Skeletal muscle satellite cell (primary cell): ENCODE results near the gene FXYD5.

Source experiments
- H3K27me3 ChIP-seq: 2 replicates; pipeline ENCODE4 v1.7.0; 2013; ENCODE audit warnings: low read length; ENCODE audit not compliant: control insufficient read depth, insufficient read depth
- H3K36me3 ChIP-seq: 2 replicates; pipeline ENCODE4 v1.7.0; 2013; ENCODE audit warnings: mild to moderate bottlenecking, control low read depth, low read length; ENCODE audit not compliant: insufficient read depth
- H3K4me1 ChIP-seq: 2 replicates; pipeline ENCODE4 v1.7.0; 2013; ENCODE audit warnings: low read length; ENCODE audit not compliant: control insufficient read depth, insufficient read depth
- H3K4me2 ChIP-seq: 2 replicates; pipeline ENCODE4 v1.7.0; 2013; ENCODE audit warnings: mild to moderate bottlenecking, low read length
- H3K4me3 ChIP-seq: 2 replicates; pipeline ENCODE4 v1.7.0; 2013; ENCODE audit warnings: low read length
- H3K9ac ChIP-seq: 2 replicates; pipeline ENCODE4 v1.7.0; 2013; ENCODE audit warnings: mild to moderate bottlenecking, low read depth, low read length, moderate library complexity
- H3K9me3 ChIP-seq: replicated peaks from 2 replicates; pipeline ENCODE4 v1.7.0; 2013; ENCODE audit warnings: mild to moderate bottlenecking, control low read depth, low read length

FXYD5 gene

GRCh38 chr19:35202722-35203688, 48.5 kb downstream of the FXYD5 start:
- H3K4me2 ChIP-seq: no peak overlapping the region
- no peak overlapping the region for H3K4me3 ChIP-seq

GRCh38 chr19:35204799-35205732, 50.5 kb downstream of the FXYD5 start:
- H3K36me3 ChIP-seq: no peaks in the 10 kb centered on the region
- H3K4me1 ChIP-seq: no peaks in the 10 kb centered on the region
- peaks cover 17% of the 10 kb centered on the region for H3K27me3 ChIP-seq
- no peak overlapping the region for H3K4me3 ChIP-seq
- no peaks in the 10 kb centered on the region for H3K9me3 ChIP-seq
- H3K4me2 ChIP-seq: no peak overlapping the region
- H3K9ac ChIP-seq: no peak overlapping the region

More at GRCh38 chr19:35202722-35203688, 48.5 kb downstream of the FXYD5 start:
- Histone ChIP-seq H3K27me3 (peaks cover 28% of the 10 kb centered on the region), H3K9ac (no peak overlapping the region), H3K4me1 (no peaks in the 10 kb centered on the region), H3K9me3 (no peaks in the 10 kb centered on the region), H3K36me3 (no peaks in the 10 kb centered on the region)

GRCh38 chr19:35205733-35206323, 51.3 kb downstream of the FXYD5 start:
- Histone ChIP-seq H3K9me3 (no peaks in the 10 kb centered on the region), H3K4me3 (no peak overlapping the region), H3K27me3 (peaks cover 14% of the 10 kb centered on the region), H3K9ac (no peak overlapping the region), H3K4me2 (no peak overlapping the region), H3K36me3 (no peaks in the 10 kb centered on the region), H3K4me1 (no peaks in the 10 kb centered on the region)

GRCh38 chr19:35206379-35206778, 51.8 kb downstream of the FXYD5 start:
- no peak overlapping the region for H3K9ac ChIP-seq
- H3K4me3 ChIP-seq: no peak overlapping the region
- H3K4me2 ChIP-seq: no peak overlapping the region
- no peaks in the 10 kb centered on the region for H3K4me1 ChIP-seq
- no peaks in the 10 kb centered on the region for H3K9me3 ChIP-seq
- peaks cover 9% of the 10 kb centered on the region for H3K27me3 ChIP-seq
- no peaks in the 10 kb centered on the region for H3K36me3 ChIP-seq

- H3K9me3 ChIP-seq: no peaks in the 10 kb centered on the region
- no peak overlapping the region for H3K4me2 ChIP-seq
- H3K27me3 ChIP-seq: peaks cover 9% of the 10 kb centered on the region
- H3K4me1 ChIP-seq: no peaks in the 10 kb centered on the region
- no peak overlapping the region for H3K9ac ChIP-seq
- H3K4me3 ChIP-seq: no peak overlapping the region
- H3K36me3 ChIP-seq: no peaks in the 10 kb centered on the region
Measured at GRCh38 chr19:35206855-35207254, 52.3 kb downstream of the FXYD5 start.

GRCh38 chr19:35207391-35207871, 52.9 kb downstream of the FXYD5 start:
- no peaks in the 10 kb centered on the region for H3K9me3 ChIP-seq
- no peaks in the 10 kb centered on the region for H3K36me3 ChIP-seq
- no peak overlapping the region for H3K9ac ChIP-seq
- no peaks in the 10 kb centered on the region for H3K4me1 ChIP-seq
- no peak overlapping the region for H3K4me3 ChIP-seq
- peaks cover 9% of the 10 kb centered on the region for H3K27me3 ChIP-seq
- no peak overlapping the region for H3K4me2 ChIP-seq

- H3K27me3 ChIP-seq: peaks cover 9% of the 10 kb centered on the region
- H3K4me2 ChIP-seq: no peak overlapping the region
- H3K9me3 ChIP-seq: no peaks in the 10 kb centered on the region
- no peak overlapping the region for H3K4me3 ChIP-seq
- H3K4me1 ChIP-seq: no peaks in the 10 kb centered on the region
- no peaks in the 10 kb centered on the region for H3K36me3 ChIP-seq
- H3K9ac ChIP-seq: no peak overlapping the region
Measured at GRCh38 chr19:35208121-35208520, 53.6 kb downstream of the FXYD5 start.

GRCh38 chr19:35209646-35210045, 55.1 kb downstream of the FXYD5 start:
- Histone ChIP-seq H3K9ac (no peak overlapping the region), H3K36me3 (no peaks in the 10 kb centered on the region), H3K4me3 (no peak overlapping the region), H3K27me3 (peaks cover 12% of the 10 kb centered on the region), H3K4me1 (peaks cover 2% of the 10 kb centered on the region), H3K9me3 (no peaks in the 10 kb centered on the region), H3K4me2 (no peak overlapping the region)

- Histone ChIP-seq H3K4me1 (peaks cover 2% of the 10 kb centered on the region), H3K27me3 (peaks cover 8% of the 10 kb centered on the region), H3K36me3 (no peaks in the 10 kb centered on the region), H3K4me3 (no peak overlapping the region), H3K9me3 (no peaks in the 10 kb centered on the region), H3K4me2 (no peak overlapping the region), H3K9ac (no peak overlapping the region)
Measured at GRCh38 chr19:35211545-35212230, 57.2 kb downstream of the FXYD5 start.

- no peaks in the 10 kb centered on the region for H3K36me3 ChIP-seq
- H3K4me3 ChIP-seq: no peak overlapping the region
- no peak overlapping the region for H3K9ac ChIP-seq
- peaks cover 8% of the 10 kb centered on the region for H3K27me3 ChIP-seq
- peaks cover 2% of the 10 kb centered on the region for H3K4me1 ChIP-seq
- no peak overlapping the region for H3K4me2 ChIP-seq
- no peaks in the 10 kb centered on the region for H3K9me3 ChIP-seq
Measured at GRCh38 chr19:35212241-35212640, 57.7 kb downstream of the FXYD5 start.
